Right atrium auricular region (tissue), 2 donors: Measurements from ENCODE around the gene THSD7A. TPM values are rescaled to one million over a fixed set of nuclear protein-coding genes. Genes with fewer than 3 reads are reported as not detected.

Experiments used
- DNase-seq: peaks from one replicate; pipeline ENCODE4 v3.0.0-alpha.2; 2019; ENCODE audit warnings: low spot score
- H3K27ac ChIP-seq, 2 donors: fragments of 200-600 bp; sonication (generic); 1 replicate in 1 of 2; 2 replicates in 1 of 2; pipeline ENCODE4 v1.5.1; 2016 to 2019
- H3K27me3 ChIP-seq, 2 donors: fragments of 200-600 bp; sonication (generic); one replicate each; pipeline versions ENCODE4 v1.5.1 to v1.6.0; 2017 to 2019
- H3K36me3 ChIP-seq: fragments of 200-600 bp; sonication (generic); one replicate; pipeline ENCODE4 v1.5.1; 2016
- H3K4me1 ChIP-seq, 2 donors: fragments of 200-600 bp; sonication (generic); one replicate each; pipeline versions ENCODE4 v1.5.1 to v1.6.0; 2017 to 2019
- H3K4me3 ChIP-seq, 2 donors: fragments of 200-600 bp; sonication (generic); 1 replicate in 1 of 2; 2 replicates in 1 of 2; pipeline ENCODE4 v1.5.1; 2017 to 2019; ENCODE audit warnings: mild to moderate bottlenecking in 1 of 2, moderate library complexity in 1 of 2
- H3K9me3 ChIP-seq, 2 donors: fragments of 200-600 bp; sonication (generic); one replicate each; pipeline ENCODE4 v1.5.1; 2019
- CTCF ChIP-seq, 2 donors: fragments of 200-600 bp; sonication (generic); IDR thresholded peaks; one replicate each; pipeline ENCODE4 v1.5.1; 2019; ENCODE audit warnings: antibody characterized with exemption in 2 of 2
- total RNA-seq, 2 donors: library from RNA; depleted of rRNA; stranded (reverse); fragments of >200 nt; gene quantifications; one replicate each; pipeline ENCODE4 v1.1.0, GENCODE V29; 2016

Gene THSD7A
- total RNA-seq, 2 donors from 2014 or later: 0.85 to 2.9 TPM

GRCh38 chr7:11332865-11333228, 499.2 kb downstream of the THSD7A start:
- no peaks in the 10 kb centered on the region for H3K36me3 ChIP-seq

GRCh38 chr7:11332186-11332864, 499.7 kb downstream of the THSD7A start:
- Histone ChIP-seq H3K27me3 (no peaks in the 10 kb centered on the region), H3K4me1 (no peaks in the 10 kb centered on the region), H3K36me3 (no peaks in the 10 kb centered on the region), H3K9me3 (no peaks in the 10 kb centered on the region), H3K4me3 (no peak overlapping the region), H3K27ac (no peak overlapping the region)
- DNase-seq: no peak
- TF ChIP-seq CTCF (IDR thresholded peaks at IDR 0.05): no peak

More at GRCh38 chr7:11332865-11333228, 499.2 kb downstream of the THSD7A start:
- no peaks in the 10 kb centered on the region for H3K4me1 ChIP-seq
- H3K27me3 ChIP-seq: no peaks in the 10 kb centered on the region
- no peak for DNase-seq
- H3K9me3 ChIP-seq: no peaks in the 10 kb centered on the region
- no peak overlapping the region for H3K4me3 ChIP-seq
- TF ChIP-seq CTCF (IDR thresholded peaks at IDR 0.05): no peak
- H3K27ac ChIP-seq: no peak overlapping the region

DNA sequence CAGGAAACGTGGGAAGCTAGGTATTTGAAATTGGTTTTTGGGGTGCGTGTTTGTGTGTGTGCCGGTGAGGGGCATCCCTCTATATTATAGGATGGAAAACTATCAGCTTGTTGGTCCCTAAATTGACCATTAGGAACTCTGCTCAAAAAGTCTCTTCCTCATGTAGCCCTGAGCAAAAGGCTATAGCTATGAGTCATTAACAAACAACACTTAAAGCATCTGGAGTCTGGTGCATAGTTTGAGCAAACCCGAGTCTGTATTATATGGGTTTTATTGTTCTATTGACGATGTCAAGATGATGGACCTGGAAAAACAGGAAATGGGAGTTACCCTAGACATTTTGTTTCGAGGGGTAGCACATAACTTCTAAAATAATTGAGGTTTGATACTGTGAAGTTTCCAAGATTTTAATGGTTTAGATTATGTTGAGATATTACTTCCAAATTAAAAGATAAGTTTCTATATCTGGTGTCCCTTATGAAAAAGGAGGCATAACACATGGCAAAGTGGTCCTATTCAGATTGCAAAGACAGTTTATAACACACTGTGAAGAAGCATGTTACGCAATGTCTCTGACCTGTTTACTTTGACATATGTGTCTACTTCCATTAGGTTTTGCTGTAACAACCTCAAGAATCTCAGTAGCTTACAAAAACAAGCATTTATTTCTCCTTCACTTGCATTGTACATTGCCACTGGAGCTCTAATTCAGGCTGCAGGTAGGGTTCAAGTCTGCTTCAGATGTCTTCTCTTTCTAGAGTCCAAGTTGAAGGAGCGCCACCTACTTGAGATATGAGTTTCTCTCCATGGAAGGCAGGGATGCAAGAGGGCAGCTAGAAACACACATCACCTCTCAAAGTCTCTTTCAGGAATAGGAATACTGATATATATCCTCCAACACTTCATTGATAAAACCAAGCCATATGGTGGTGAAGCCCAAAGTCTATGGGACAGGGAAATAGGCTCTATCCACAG, 500.6 kb downstream of the THSD7A start:
- no peaks in the 10 kb centered on the region for H3K36me3 ChIP-seq
- no peak for DNase-seq
- no peak for TF ChIP-seq CTCF (IDR thresholded peaks at IDR 0.05)

DNA sequence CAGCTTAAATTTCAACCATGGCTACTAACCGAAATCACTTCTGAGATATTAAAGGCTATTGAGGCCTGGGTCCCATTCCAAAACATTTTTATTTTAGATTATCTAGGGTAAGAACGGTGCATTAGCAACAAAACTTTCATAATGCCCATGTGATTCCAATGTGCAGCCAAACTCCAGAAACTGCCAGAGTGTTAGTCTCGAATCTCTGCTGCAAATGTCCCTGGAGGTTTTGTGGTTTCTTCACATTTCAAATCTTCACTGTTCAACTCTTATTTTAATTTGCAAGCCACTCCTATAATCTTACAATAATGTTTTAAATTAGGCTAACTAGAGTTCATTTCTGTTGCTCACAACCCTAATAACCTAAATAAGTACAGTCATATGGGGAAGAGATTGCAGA, 501.3 kb downstream of the THSD7A start:
- no peaks in the 10 kb centered on the region for H3K4me1 ChIP-seq
- DNase-seq: no peak
- no peak for TF ChIP-seq CTCF (IDR thresholded peaks at IDR 0.05)
- no peak overlapping the region for H3K27ac ChIP-seq
- H3K36me3 ChIP-seq: no peaks in the 10 kb centered on the region
- no peaks in the 10 kb centered on the region for H3K9me3 ChIP-seq
- no peak overlapping the region for H3K4me3 ChIP-seq
- H3K27me3 ChIP-seq: no peaks in the 10 kb centered on the region

More for the DNA sequence above, 500.6 kb downstream of the THSD7A start:
- Histone ChIP-seq H3K4me1 (no peaks in the 10 kb centered on the region), H3K27me3 (no peaks in the 10 kb centered on the region), H3K27ac (no peak overlapping the region), H3K4me3 (no peak overlapping the region), H3K9me3 (no peaks in the 10 kb centered on the region)

GRCh38 chr7:11330208-11330607, 501.8 kb downstream of the THSD7A start:
- no peak overlapping the region for H3K4me3 ChIP-seq
- no peaks in the 10 kb centered on the region for H3K36me3 ChIP-seq
- DNase-seq: no peak
- H3K9me3 ChIP-seq: no peaks in the 10 kb centered on the region
- TF ChIP-seq CTCF (IDR thresholded peaks at IDR 0.05): no peak
- no peaks in the 10 kb centered on the region for H3K4me1 ChIP-seq
- H3K27ac ChIP-seq: no peak overlapping the region
- H3K27me3 ChIP-seq: no peaks in the 10 kb centered on the region
